Activated CD4-positive, alpha-beta T cell treated with anti-CD3 and anti-CD28 coated beads for 24 hours (primary cell): ENCODE results near the gene SSTR5.
"Not testable (repeated sequence)": the region's sequence is repeated elsewhere in the genome, so short reads cannot be mapped to it uniquely, and the experiment has no call there.

Experiments
- DNase-seq, 2 donors: peaks; one replicate each; pipeline ENCODE4 v3.0.0-alpha.2; 2020; ENCODE audit warnings: low read depth in 2 of 2

The SSTR5 gene

GRCh38 chr16:1072526-1073261 lies at the start of gene SSTR5:
TSS of gene SSTR5 (plus strand) at chr16:1072747. CDS start at chr16:1078869, 6,122 bp downstream.
- DNase-seq, result no peak

- no peak for DNase-seq
These were observed 48.4 kb upstream of the SSTR5 start for GRCh38 chr16:1024138-1024537.

- not testable (repeated sequence) for DNase-seq
These were observed 47.3 kb upstream of the SSTR5 start for GRCh38 chr16:1025183-1025809.

- no peak for DNase-seq
These were observed 46.3 kb upstream of the SSTR5 start for GRCh38 chr16:1026057-1026783.

- DNase-seq, result no peak
These were observed 45.6 kb upstream of the SSTR5 start for GRCh38 chr16:1026784-1027500.

GRCh38 chr16:1027501-1027815 lies 45.1 kb upstream of the SSTR5 start:
- DNase-seq, result no peak

DNA sequence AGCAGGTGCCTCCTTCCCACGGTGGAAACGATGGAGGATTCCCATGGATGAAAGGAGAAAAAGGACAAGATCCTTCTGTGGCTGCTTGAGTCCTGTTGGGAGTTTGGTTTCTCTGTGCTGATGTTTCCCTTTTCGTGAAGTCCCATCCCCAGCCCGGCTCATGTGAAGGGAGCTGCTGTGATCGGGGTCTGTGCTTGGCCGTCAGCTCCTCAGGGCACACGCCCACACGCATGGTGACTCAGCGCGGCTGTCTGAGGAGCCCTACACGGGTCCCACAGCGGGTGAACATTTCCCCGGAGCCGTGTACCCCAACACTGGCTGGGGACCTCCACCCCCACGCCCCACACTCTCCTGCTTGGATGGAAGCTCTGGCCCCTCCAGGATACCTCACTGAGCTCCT lies 44.5 kb upstream of the SSTR5 start:
- no peak for DNase-seq

DNA sequence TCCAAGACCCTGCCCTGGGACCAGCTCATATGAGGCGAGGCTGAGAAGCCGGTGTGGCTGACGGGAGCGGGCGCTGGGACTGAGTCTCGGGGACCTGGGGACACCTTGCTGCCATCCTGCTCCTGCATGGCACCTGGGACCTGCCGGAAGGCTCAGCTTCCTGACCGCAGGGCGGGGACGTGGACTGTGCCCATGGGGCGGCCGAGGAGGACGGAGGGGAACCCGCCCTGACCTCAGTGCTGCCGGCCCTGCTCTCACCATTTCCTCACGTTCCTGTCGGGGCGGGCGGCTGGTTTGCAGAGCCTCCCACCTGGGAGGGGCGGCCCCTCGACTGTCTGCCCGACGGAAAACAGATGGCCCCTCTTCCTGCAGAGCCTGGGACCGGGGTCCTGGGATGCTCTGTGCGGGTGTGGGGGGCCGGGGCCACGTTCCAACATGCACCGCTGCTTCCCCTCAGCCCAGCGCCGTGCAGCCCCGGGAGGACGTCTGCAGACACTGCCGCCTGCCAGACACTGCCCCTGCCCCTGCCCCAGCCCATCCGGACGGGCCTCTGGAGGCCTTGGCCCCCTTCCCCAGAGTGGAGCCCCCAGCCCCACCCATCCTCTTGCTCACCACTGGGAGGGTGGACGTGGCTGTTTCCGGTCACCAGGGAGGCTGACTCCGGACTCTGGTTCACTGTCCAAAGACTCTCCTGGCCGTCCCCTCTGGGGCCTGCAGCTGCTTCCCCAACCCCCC lies 43.9 kb upstream of the SSTR5 start:
- DNase-seq, result no peak

- DNase-seq, result no peak
These were observed 43.3 kb upstream of the SSTR5 start for GRCh38 chr16:1029259-1029545.

DNA sequence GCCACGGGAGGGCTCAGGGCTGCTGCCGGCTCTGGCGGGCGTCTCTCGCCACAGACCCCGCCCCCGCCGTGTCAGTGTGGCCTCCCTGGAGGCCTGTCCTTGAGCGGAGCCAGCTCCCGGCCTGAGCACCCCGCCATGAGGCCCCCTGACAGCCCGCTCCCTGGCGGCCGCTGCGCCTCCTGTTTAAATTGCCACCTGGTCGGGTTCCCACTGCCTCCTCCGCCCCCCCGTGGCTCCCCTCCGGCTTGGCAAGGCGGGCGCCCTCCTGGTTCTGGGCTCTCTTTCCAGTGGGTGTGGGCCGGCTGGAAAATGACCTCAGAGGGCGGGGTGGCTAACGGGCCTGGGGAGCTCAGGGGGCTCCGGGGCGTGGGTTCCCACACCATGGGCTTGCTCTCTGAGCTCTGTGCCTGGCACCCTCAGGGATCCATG lies 42.1 kb upstream of the SSTR5 start:
- DNase-seq, result no peak

- no peak for DNase-seq
These were observed 40.9 kb upstream of the SSTR5 start for GRCh38 chr16:1031666-1032065.

- DNase-seq, result no peak
These were observed 39.9 kb upstream of the SSTR5 start for GRCh38 chr16:1032607-1033006.

GRCh38 chr16:1033128-1033679 lies 39.3 kb upstream of the SSTR5 start:
- DNase-seq, result no peak

- no peak for DNase-seq
These were observed 38.1 kb upstream of the SSTR5 start for GRCh38 chr16:1034230-1035065.

GRCh38 chr16:1035066-1035415 lies 37.5 kb upstream of the SSTR5 start:
- no peak for DNase-seq

- no peak for DNase-seq
These were observed 36.4 kb upstream of the SSTR5 start for GRCh38 chr16:1036166-1036565.

- no peak for DNase-seq
These were observed 35.7 kb upstream of the SSTR5 start for GRCh38 chr16:1036726-1037393.

DNA sequence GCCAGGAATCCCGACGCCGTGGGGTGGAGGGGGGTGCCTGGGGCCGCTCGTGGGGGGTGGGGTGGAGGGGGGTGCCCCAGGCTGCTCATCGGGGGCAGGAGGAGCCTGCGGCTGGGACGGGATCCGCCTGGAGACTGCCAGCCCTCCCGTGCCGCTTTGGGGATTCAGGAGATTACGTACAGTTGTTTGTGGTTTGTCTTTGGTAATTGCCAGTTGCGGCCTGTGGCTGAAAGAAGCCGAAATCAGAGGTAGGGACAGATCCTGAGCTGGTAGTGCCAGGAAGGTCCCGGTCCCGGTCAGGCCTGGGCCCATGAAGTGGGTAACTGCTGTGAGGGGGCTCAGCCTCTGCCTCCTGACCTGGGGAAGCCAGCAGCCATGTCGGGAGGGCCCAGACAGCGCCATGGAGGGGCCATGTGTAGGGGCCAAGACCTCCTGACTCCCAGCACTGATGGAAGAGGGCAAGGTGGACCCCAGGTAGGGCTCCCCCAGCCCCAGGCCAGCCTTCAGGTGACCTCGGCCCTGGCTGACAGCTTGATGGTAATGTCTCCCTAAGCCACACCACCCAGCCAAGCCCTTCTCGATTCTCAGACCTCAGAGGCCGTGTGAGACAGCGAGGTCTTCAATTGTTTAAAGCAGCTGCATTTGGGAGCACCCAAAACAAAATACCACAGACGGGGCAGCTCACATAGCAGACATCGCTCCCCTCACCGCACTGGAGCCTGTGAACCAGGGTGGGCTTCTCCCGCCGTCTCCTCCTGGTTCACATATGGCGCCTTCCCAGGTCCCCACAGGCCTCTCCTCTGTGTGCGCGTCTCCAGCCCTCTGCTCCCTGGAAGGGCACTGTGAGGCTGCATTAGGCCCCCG lies 34.9 kb upstream of the SSTR5 start:
- DNase-seq, result no peak

GRCh38 chr16:1038932-1039331 lies 33.6 kb upstream of the SSTR5 start:
- no peak for DNase-seq
